K562 (cell line): ENCODE measurements around the gene SERINC5. TPM values are rescaled to one million over a fixed set of nuclear protein-coding genes. Genes with fewer than 3 reads are reported as not detected.
A peak's percentile ranks its signal among the peaks of the same experiment; 100 is the strongest.

Experiments used
- BDP1 ChIP-seq: IDR thresholded peaks from 3 replicates; pipeline ENCODE4 v1.6.1; 2011; ENCODE audit not compliant: insufficient read length, insufficient read depth
- EHMT2 ChIP-seq: fragments of 450-650 bp; IDR thresholded peaks from 2 replicates; pipeline ENCODE4 v1.6.1; 2018; ENCODE audit warnings: antibody characterized with exemption
- FOS ChIP-seq: IDR thresholded peaks from 3 replicates; pipeline ENCODE4 v1.6.1; 2011; ENCODE audit not compliant: insufficient read length; ENCODE audit errors: extremely low read depth
- PHB2 ChIP-seq: fragments of 450-650 bp; IDR thresholded peaks from 2 replicates; pipeline ENCODE4 v1.6.1; 2017; ENCODE audit warnings: low read depth
- PTBP1 ChIP-seq: fragments of 200-400 bp; formaldehyde crosslinking; IDR thresholded peaks from 2 replicates; pipeline ENCODE4 v1.6.1; 2017; ENCODE audit warnings: low read depth, low read length
- PTTG1 ChIP-seq: fragments of 450-650 bp; IDR thresholded peaks from 2 replicates; pipeline ENCODE4 v1.6.1; 2016; ENCODE audit warnings: low read depth, mild to moderate bottlenecking, missing genetic modification characterization, missing compliant biosample characterization
- RBFOX2 ChIP-seq: fragments of 200-400 bp; formaldehyde crosslinking; IDR thresholded peaks from 2 replicates; pipeline ENCODE4 v1.6.1; 2017; ENCODE audit warnings: low read depth, mild to moderate bottlenecking, low read length, moderate library complexity
- RBM22 ChIP-seq: fragments of 200-400 bp; formaldehyde crosslinking; IDR thresholded peaks from 2 replicates; pipeline ENCODE4 v1.6.1; 2018; ENCODE audit warnings: low read length, low read depth; ENCODE audit not compliant: poor library complexity, severe bottlenecking
- SIN3B ChIP-seq: fragments of 450-650 bp; IDR thresholded peaks from 2 replicates; pipeline ENCODE4 v1.6.1; 2017; ENCODE audit warnings: low read depth, mild to moderate bottlenecking, moderate library complexity
- TAF9B ChIP-seq: fragments of 450-650 bp; IDR thresholded peaks from 2 replicates; pipeline ENCODE4 v1.6.1; 2018; ENCODE audit warnings: mild to moderate bottlenecking; ENCODE audit not compliant: partially characterized antibody
- TFAM ChIP-seq: fragments of 250-450 bp; sonication (Bioruptor Pico); conservative IDR thresholded peaks from 2 replicates; pipeline ENCODE4 v1.5.0; 2021; ENCODE audit warnings: mild to moderate bottlenecking, moderate library complexity
- TFAP4 ChIP-seq: sonication (generic); formaldehyde crosslinking; IDR thresholded peaks from 2 replicates; pipeline ENCODE4 v1.8.0; 2022; ENCODE audit warnings: missing genetic modification reagents, mild to moderate bottlenecking, moderate library complexity, borderline replicate concordance
- USF1 ChIP-seq: sonication (generic); formaldehyde crosslinking; IDR thresholded peaks from 2 replicates; pipeline ENCODE4 v1.9.0; 2022; ENCODE audit warnings: mild to moderate bottlenecking, missing genetic modification reagents
- YBX1 ChIP-seq: fragments of 450-650 bp; IDR thresholded peaks from 2 replicates; pipeline ENCODE4 v1.7.1; 2016; ENCODE audit warnings: mild to moderate bottlenecking
- ZFPM2 ChIP-seq: fragments of 250-450 bp; sonication (Bioruptor Pico); IDR thresholded peaks from 2 replicates; pipeline ENCODE4 v1.5.1; 2022; ENCODE audit warnings: mild to moderate bottlenecking
- ZNF12 ChIP-seq: sonication (generic); formaldehyde crosslinking; IDR thresholded peaks from 2 replicates; pipeline ENCODE4 v1.4.0; 2020; ENCODE audit warnings: mild to moderate bottlenecking, missing genetic modification reagents
- ZNF143 ChIP-seq: sonication (generic); formaldehyde crosslinking; IDR thresholded peaks from 2 replicates; pipeline ENCODE4 v1.9.0; 2022; ENCODE audit warnings: mild to moderate bottlenecking, missing genetic modification reagents
- ZNF197 ChIP-seq: fragments of 200-800 bp; sonication (Bioruptor generic); IDR thresholded peaks from 2 replicates; pipeline ENCODE4 v1.6.1; 2016; ENCODE audit warnings: low read depth, missing genetic modification characterization, missing compliant biosample characterization
- ZNF830 ChIP-seq: fragments of 250-450 bp; sonication (Bioruptor Pico); IDR thresholded peaks from 2 replicates; pipeline ENCODE4 v1.5.0; 2021; ENCODE audit warnings: mild to moderate bottlenecking
- polyA plus RNA-seq, 8 experiments: library from polyadenylated mRNA; depleted of rRNA in 4 of 8; stranded (reverse) in 5 of 8; unstranded in 3 of 8; fragments of >200 nt; fragmentation: Nextera tagmentation in 2 of 8; fragmentation: Illumina TruSeq in 1 of 8; extraction: Ambion mirVana in 2 of 8; extraction: Trizol in 1 of 8; gene quantifications; 2 replicates each; pipeline versions ENCODE4 v1.2.1 to v1.2.3, GENCODE V29; 2011 to 2014; ENCODE audit warnings: inconsistent platforms in 1 of 8, missing spikeins in 1 of 8
- total RNA-seq, 7 experiments: library from RNA; depleted of rRNA in 6 of 7; stranded (reverse); fragments of >200 nt in 6 of 7; fragmentation: Illumina TruSeq in 2 of 7; extraction: Trizol in 2 of 7; gene quantifications; 2 replicates each; pipeline versions ENCODE4 v1.2.1 to v1.2.3, GENCODE V29; 2011 to 2021; ENCODE audit warnings: low replicate concordance in 1 of 7
- TF ChIP-seq, protein P1 (sequence below): fragments of 450-650 bp; IDR thresholded peaks from 2 replicates; pipeline ENCODE4 v1.6.1; 2018; ENCODE audit warnings: mild to moderate bottlenecking, low read depth; ENCODE audit not compliant: partially characterized antibody
- TF ChIP-seq, protein P2 (sequence below): fragments of 450-650 bp; IDR thresholded peaks from 2 replicates; pipeline ENCODE4 v1.6.1; 2016; ENCODE audit warnings: mild to moderate bottlenecking
- TF ChIP-seq, protein P3 (sequence below): fragments of 450-650 bp; IDR thresholded peaks from one replicate; pipeline ENCODE4 v1.6.1; 2018; ENCODE audit warnings: mild to moderate bottlenecking, moderate library complexity; ENCODE audit not compliant: partially characterized antibody

Gene SERINC5
- total and polyA plus RNA-seq, 9 of the 15 experiments (the other 6 are each of a cell fraction or from before 2014, with no cell fraction given) = 1.4 to 7.9 (median 3.7) TPM

DNA sequence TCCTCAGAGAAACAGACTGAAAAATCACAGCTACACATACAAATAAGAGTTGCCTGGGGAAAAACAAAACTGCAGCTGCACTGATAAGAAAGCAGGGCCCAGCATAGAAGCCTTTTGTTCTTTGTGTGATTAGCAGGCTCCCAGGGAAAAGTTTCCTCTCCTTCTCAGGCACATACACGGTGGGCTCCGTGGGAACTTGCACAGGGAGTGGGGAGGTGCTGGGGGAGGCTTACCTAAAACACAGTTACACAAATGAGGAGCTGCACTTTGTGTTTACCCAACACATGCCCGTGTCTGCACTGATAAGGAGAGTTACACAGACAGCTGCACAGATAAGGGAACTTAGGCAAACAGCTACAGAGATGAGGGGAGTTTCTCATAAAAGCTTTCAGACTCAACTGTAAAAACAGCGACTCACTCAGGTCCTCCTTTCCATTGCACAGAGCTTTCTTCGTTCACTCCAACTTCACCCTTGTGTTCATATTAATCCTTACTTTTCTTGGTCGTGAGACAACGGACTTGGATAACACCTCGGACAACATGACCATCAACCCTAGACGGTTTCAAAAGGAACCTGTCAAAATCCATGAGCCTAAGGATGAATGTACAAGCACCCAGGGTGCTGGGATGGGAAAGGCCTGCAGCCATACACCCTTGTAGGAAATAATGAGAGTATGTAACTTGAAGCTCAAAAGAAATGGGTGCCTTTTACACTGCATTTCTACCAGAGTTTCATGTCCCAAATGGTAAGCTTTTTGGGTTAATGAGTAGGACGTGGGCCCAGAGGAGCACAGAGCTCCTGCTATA lies 50.8 kb downstream of the SERINC5 start (continued):
- TF ChIP-seq, protein P1, sequence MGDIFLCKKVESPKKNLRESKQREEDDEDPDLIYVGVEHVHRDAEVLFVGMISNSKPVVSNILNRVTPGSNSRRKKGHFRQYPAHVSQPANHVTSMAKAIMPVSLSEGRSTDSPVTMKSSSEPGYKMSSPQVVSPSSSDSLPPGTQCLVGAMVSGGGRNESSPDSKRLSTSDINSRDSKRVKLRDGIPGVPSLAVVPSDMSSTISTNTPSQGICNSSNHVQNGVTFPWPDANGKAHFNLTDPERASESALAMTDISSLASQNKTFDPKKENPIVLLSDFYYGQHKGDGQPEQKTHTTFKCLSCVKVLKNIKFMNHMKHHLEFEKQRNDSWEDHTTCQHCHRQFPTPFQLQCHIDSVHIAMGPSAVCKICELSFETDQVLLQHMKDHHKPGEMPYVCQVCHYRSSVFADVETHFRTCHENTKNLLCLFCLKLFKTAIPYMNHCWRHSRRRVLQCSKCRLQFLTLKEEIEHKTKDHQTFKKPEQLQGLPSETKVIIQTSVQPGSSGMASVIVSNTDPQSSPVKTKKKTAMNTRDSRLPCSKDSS = no peak
- no peak for TF ChIP-seq TFAM (CRISPR knock-in tag)
- TF ChIP-seq PTBP1 = no peak
- TF ChIP-seq EHMT2 = 0 out of 2 replicates have a peak, but pooled peaks have one; percentile 21
- TF ChIP-seq TAF9B = no peak
- TF ChIP-seq, protein P2, sequence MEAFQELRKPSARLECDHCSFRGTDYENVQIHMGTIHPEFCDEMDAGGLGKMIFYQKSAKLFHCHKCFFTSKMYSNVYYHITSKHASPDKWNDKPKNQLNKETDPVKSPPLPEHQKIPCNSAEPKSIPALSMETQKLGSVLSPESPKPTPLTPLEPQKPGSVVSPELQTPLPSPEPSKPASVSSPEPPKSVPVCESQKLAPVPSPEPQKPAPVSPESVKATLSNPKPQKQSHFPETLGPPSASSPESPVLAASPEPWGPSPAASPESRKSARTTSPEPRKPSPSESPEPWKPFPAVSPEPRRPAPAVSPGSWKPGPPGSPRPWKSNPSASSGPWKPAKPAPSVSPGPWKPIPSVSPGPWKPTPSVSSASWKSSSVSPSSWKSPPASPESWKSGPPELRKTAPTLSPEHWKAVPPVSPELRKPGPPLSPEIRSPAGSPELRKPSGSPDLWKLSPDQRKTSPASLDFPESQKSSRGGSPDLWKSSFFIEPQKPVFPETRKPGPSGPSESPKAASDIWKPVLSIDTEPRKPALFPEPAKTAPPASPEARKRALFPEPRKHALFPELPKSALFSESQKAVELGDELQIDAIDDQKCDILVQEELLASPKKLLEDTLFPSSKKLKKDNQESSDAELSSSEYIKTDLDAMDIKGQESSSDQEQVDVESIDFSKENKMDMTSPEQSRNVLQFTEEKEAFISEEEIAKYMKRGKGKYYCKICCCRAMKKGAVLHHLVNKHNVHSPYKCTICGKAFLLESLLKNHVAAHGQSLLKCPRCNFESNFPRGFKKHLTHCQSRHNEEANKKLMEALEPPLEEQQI = peak; percentile 88; the same call in 1 of the 2 replicates
- TF ChIP-seq, protein P3, sequence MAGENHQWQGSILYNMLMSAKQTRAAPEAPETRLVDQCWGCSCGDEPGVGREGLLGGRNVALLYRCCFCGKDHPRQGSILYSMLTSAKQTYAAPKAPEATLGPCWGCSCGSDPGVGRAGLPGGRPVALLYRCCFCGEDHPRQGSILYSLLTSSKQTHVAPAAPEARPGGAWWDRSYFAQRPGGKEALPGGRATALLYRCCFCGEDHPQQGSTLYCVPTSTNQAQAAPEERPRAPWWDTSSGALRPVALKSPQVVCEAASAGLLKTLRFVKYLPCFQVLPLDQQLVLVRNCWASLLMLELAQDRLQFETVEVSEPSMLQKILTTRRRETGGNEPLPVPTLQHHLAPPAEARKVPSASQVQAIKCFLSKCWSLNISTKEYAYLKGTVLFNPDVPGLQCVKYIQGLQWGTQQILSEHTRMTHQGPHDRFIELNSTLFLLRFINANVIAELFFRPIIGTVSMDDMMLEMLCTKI = no peak
- no peak for TF ChIP-seq ZNF143
- no peak for TF ChIP-seq RBFOX2
- TF ChIP-seq BDP1 = no peak
- no peak for TF ChIP-seq ZFPM2
- no peak for TF ChIP-seq YBX1
- no peak for TF ChIP-seq ZNF830 (CRISPR knock-in tag)
- peak; percentile 78; the same call in 1 of the 2 replicates for TF ChIP-seq PHB2
- TF ChIP-seq ZNF12 (CRISPR knock-in tag) = no peak
- TF ChIP-seq TFAP4 = peak; percentile 82
- no peak for TF ChIP-seq SIN3B
- no peak for TF ChIP-seq PTTG1 (tag)
- TF ChIP-seq RBM22 = no peak
- TF ChIP-seq ZNF197 (CRISPR knock-in tag) = peak; percentile 87; the same call in 1 of the 2 replicates
- TF ChIP-seq USF1 (CRISPR knock-in tag) = no peak
- no peak for TF ChIP-seq FOS
